Measurements from ENCODE around the gene POLR3C. TPM values are rescaled to one million over a fixed set of nuclear protein-coding genes. Genes with fewer than 3 reads are reported as not detected.

POLR3C gene
- total RNA-seq, 1 experiment from 2014 or later: 56.2 TPM

DNA sequence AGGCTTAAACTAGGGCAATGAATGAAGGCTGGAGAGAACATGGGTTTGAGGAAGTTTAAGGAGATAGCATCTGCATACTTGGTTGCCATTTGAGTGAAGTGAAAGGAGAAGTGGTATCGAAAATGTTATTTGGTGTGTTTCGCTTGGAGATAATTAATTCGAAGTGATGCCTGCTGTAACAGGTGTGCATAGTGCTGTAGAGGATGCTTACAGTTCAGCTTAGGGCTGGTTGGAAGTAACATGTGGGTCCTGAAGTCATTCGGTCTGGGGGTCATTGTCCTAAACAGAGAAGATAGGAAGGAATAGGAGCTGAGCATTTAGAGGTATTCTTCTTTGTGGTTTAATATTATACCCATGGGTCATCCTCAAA lies 21.1 kb downstream of the POLR3C start:
- DNase-seq (ENCODE audit: low read depth in 1 of 2, low spot score in 2 of 2): no peak

DNA sequence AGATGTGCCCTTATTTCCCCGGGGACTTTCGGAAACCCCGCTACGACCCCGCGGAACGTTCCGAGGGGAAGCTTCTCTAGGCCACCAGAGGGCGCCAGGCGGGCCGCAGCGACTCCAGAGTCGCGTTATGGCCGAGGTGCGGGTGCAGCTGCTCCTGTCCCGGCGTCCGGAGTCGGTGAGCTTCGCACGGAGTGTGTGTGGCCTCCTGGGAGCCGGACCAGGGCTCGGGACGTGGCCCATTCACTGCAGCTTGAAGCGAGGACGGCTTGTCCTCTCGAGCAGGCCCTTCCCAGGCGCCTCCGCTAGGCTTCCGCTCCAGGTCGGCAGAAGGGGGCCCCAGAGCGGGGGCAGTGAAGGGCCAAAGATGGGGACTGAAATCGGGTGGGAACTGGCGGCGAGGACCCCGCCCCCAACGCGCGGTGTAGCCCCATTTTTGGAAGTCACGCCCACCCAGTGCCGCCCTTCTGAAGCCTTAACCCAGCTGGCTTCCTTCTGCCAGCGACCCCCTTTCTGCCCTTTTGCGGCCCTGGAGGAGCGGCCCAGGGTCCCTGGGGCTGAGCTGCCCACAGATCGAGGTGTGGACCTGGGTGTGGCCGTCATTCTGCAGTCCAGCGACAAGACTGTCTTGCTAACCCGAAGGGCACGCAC lies 21.6 kb downstream of the POLR3C start, which contains the start of gene NUDT17:
TSS of gene NUDT17 (plus strand) at position 117 of the 648 bp plus-strand sequence. CDS start at position 128, 11 bp downstream.
- peaks cover 29% of the 10 kb centered on the region for H3K4me1 ChIP-seq (replicated peaks)
- H3K4me3 ChIP-seq: peak within 1 kb of the TSS; percentile 46
- DNase-seq (ENCODE audit: low read depth in 1 of 2, low spot score in 2 of 2): peak; percentile 84 to 86
- peak within 1 kb of the TSS; percentile 31 for H3K27ac ChIP-seq
- H3K36me3 ChIP-seq: peaks cover 68% of the 10 kb centered on the region
- H3K27me3 ChIP-seq (replicated peaks): no peaks in the 10 kb centered on the region
- H3K9me3 ChIP-seq (replicated peaks): no peaks in the 10 kb centered on the region

More for the DNA sequence above, 21.1 kb downstream of the POLR3C start:
- Histone ChIP-seq H3K4me1 (replicated peaks) (peaks cover 25% of the 10 kb centered on the region), H3K4me3 (peak overlapping the region; percentile 46), H3K9me3 (replicated peaks) (no peaks in the 10 kb centered on the region), H3K36me3 (peaks cover 68% of the 10 kb centered on the region), H3K27me3 (replicated peaks) (no peaks in the 10 kb centered on the region), H3K27ac (no peak overlapping the region)

DNA sequence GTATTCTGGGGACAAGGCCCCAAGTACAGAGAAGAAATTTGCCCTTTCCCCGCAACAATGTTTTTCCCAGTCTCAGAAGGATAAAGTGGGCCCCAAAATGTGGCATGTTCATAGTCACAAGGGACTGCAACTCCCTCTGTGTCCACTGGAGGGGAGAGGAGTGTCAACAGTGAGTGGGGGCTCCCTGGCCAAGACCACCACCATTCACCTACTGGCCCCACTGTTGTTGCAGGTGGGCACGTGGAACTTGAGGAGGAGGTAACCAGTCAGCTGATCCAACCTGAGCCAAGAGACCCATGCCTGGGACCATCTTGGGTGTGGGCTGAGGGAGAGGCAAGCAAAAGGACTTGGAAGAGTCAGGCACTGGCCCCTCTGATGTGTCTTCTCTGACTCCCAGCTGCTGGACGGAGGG lies 22.2 kb downstream of the POLR3C start:
- H3K27ac ChIP-seq: no peak overlapping the region; the same call in 1 of the 2 replicates
- peaks cover 68% of the 10 kb centered on the region for H3K36me3 ChIP-seq
- peaks cover 29% of the 10 kb centered on the region for H3K4me1 ChIP-seq (replicated peaks)
- H3K9me3 ChIP-seq (replicated peaks): no peaks in the 10 kb centered on the region
- no peaks in the 10 kb centered on the region for H3K27me3 ChIP-seq (replicated peaks)
- peak in 1 of 2 experiments; percentile 48 for DNase-seq (ENCODE audit: low read depth in 1 of 2, low spot score in 2 of 2)
- H3K4me3 ChIP-seq: peak overlapping the region; percentile 46

DNA sequence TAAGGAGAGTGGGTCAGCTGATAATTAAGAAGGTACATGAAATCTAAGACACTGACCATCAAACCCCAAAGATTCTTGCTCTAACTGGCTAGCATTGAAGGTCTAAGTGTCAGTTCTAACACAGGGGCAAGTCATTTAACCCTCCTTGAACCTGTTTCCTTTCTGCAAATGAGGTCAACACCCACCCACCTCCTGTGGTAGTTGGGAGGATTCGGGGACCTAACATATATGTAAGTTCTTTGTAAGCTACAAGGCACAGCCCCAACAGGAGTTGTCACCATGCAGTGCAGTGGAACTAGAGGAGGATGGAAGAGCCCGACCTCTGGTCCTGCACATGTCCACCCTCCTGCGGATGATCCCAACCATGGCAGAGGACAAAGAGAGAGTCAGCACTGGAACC lies 23.8 kb downstream of the POLR3C start:
- H3K36me3 ChIP-seq: peaks cover 67% of the 10 kb centered on the region
- H3K4me1 ChIP-seq (replicated peaks): peaks cover 29% of the 10 kb centered on the region
- DNase-seq (ENCODE audit: low read depth in 1 of 2, low spot score in 2 of 2): no peak
- H3K27ac ChIP-seq: no peak overlapping the region
- H3K27me3 ChIP-seq (replicated peaks): no peaks in the 10 kb centered on the region
- no peak overlapping the region for H3K4me3 ChIP-seq
- no peaks in the 10 kb centered on the region for H3K9me3 ChIP-seq (replicated peaks)

DNA sequence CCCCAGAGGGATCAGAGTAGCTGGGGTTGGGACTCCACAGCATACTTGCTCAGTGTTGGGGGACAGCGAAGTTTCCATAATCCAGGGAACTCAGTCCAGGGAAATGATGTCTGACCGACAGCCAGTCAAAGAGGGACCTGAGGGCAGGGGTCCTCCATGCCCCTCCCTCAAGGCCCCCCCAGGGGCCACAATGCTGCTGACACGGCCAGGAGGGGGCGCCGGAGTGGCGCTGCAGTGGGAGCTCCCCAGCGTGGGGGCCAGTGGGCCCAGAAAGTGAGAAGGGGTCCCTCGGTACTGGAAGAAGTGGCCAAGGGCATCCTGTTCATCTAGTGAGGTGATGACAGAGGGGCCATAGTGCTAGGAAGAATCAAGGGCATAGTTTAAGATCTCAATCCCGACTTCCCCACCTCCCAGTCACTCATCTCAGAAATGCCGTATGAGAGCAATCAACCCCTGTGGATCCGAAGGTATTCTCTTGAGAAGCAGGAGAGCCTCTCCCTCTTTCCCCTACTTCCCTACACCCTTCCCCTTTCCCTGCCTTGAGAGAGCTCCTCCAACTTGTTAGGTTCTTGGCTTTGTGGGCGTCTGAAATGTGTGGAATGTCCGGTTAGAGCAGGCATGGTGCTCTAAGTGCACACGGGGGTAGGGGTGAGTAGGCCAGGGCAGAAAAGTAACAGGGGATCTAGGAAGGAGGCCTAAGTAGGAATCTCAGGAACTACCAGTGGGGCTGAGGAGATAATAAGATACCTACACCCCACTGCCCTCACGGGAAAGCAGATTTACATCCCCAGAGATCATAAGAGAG lies 25.6 kb downstream of the POLR3C start:
- peak; percentile 61 to 76 for DNase-seq (ENCODE audit: low read depth in 1 of 2, low spot score in 2 of 2)
- peaks cover 70% of the 10 kb centered on the region for H3K36me3 ChIP-seq
- H3K27ac ChIP-seq: peak overlapping the region; percentile 63

DNA sequence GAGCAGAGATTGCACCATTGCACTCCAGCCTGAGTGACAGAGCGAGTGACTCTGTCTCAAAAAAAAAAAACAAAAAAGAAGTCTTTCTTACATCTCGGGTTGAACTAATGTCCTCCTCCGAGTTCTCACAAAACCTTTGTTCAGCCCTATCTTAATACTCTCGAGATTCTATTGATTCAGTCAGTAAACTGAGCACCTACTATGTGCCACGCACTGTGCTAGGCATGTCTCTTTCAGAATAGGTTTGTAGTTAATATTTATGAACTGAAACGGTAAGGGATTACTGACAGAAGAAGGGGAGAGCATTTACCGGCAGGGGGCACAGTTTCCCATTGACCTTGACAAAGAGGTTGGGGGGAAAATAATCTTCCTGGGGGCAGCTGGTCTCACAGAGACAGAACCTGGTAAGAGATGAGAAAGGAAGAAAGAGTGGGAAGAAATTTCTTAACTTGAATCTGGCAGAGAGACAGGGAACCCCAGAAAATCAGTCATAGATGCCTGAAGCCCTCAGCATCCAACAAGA lies 31.5 kb downstream of the POLR3C start:
- Histone ChIP-seq H3K27ac (no peak overlapping the region), H3K4me1 (replicated peaks) (peaks cover 12% of the 10 kb centered on the region), H3K4me3 (no peak overlapping the region), H3K36me3 (peaks cover 69% of the 10 kb centered on the region), H3K9me3 (replicated peaks) (no peaks in the 10 kb centered on the region), H3K27me3 (replicated peaks) (no peaks in the 10 kb centered on the region)
- DNase-seq (ENCODE audit: low read depth in 1 of 2, low spot score in 2 of 2): no peak

More for the DNA sequence above, 25.6 kb downstream of the POLR3C start:
- Histone ChIP-seq H3K4me3 (no peak overlapping the region), H3K27me3 (replicated peaks) (no peaks in the 10 kb centered on the region), H3K9me3 (replicated peaks) (no peaks in the 10 kb centered on the region), H3K4me1 (replicated peaks) (peaks cover 29% of the 10 kb centered on the region)

DNA sequence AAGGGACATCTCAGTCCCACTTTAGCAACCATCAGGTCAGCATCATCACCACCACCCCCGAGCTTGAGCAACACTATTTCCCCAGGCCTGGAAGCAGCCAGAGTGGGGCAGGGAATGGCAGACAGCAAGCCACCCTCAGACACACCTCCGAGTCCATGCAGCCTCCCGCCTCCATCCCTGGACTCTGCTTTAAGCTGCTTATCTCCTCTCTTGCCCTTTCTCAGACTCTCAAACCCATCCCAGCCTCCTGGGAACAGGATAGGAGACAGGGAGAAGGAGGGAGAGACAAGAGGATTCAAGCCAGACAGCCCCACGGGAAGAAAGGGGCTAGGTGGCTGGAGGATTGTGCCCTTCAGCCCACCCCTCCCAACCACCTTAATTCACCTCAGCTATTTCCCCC lies 33.2 kb downstream of the POLR3C start:
- H3K27ac ChIP-seq: no peak overlapping the region
- H3K36me3 ChIP-seq: peaks cover 55% of the 10 kb centered on the region
- H3K9me3 ChIP-seq (replicated peaks): no peaks in the 10 kb centered on the region
- no peaks in the 10 kb centered on the region for H3K27me3 ChIP-seq (replicated peaks)
- H3K4me3 ChIP-seq: no peak overlapping the region
- no peak for DNase-seq (ENCODE audit: low read depth in 1 of 2, low spot score in 2 of 2)
- H3K4me1 ChIP-seq (replicated peaks): peaks cover 12% of the 10 kb centered on the region

DNA sequence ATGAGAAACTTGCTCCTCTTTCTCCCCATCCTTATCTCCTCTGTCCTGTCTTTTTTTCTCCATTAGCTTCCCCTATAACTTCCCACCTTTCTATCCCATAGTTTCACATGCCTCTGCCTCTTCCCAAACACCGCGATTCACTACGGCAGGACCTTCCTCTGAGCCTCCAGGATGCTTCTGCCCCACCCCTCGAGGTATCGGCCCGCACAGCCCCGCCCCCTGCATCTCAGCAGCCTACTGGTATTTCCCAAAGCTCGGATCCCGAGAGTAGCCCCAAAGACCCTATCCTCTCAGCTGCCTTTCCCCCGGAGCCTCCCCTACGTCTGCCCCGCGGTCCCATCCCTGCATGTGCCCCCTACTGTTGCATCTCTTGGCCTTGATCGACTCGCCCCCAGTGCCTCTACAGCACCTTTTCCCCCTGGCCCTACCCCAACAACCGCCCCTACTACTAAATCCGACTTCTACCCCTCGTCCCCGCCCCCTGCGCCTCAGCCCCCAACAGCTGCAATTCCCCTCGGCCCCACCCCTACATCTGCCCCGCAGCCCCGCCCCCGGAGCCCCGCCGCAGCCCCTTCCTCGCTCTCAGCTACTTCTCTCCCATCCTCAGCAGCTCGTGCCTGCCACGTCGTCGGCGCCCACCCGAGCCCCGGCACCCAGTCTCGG lies 34.4 kb downstream of the POLR3C start:
- Histone ChIP-seq H3K36me3 (peaks cover 43% of the 10 kb centered on the region), H3K9me3 (replicated peaks) (no peaks in the 10 kb centered on the region), H3K4me3 (peak overlapping the region; percentile 54), H3K27me3 (replicated peaks) (no peaks in the 10 kb centered on the region), H3K27ac (no peak overlapping the region), H3K4me1 (replicated peaks) (peaks cover 12% of the 10 kb centered on the region)
- DNase-seq (ENCODE audit: low read depth in 1 of 2, low spot score in 2 of 2): peak; percentile 16 to 60

DNA sequence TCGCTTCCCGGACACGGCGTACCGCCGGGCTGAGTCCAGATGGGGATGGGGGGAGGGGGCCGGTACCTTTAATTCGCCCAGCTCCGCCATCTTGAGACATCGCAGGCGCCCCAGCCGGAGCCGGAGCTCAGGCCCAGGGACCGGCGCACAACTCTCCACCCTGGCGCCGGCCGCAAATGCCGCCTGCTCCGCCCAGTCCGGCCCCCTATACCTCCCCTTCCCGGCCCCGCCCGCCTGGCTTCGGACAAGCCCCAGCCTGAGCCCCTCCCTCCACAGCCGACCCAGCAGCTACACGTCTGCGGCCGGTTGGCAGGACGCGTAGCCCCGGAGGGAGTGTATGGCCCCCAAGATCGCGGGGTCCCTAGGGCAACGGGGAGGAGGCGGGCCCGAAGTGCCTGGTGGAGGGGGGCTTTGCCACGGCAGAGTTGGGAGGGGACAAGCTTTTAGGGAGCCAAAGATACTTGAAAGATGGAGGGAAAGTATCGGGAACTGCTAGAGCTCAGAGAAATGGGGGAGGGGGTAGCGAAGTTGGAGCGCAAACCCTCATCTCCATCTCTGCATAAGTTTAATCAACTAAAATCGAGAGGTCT lies 35.0 kb downstream of the POLR3C start, which contains the start of gene PIAS3:
TSS of gene PIAS3 (minus strand) at position 181 of the 590 bp plus-strand sequence. CDS start at position 90, 91 bp downstream.
- Histone ChIP-seq H3K9me3 (replicated peaks) (no peaks in the 10 kb centered on the region), H3K36me3 (peaks cover 37% of the 10 kb centered on the region), H3K4me1 (replicated peaks) (peaks cover 12% of the 10 kb centered on the region), H3K27ac (no peak within 1 kb of the TSS), H3K4me3 (peak within 1 kb of the TSS; percentile 54), H3K27me3 (replicated peaks) (no peaks in the 10 kb centered on the region)
- peak; percentile 89 to 98 for DNase-seq (ENCODE audit: low read depth in 1 of 2, low spot score in 2 of 2)

DNA sequence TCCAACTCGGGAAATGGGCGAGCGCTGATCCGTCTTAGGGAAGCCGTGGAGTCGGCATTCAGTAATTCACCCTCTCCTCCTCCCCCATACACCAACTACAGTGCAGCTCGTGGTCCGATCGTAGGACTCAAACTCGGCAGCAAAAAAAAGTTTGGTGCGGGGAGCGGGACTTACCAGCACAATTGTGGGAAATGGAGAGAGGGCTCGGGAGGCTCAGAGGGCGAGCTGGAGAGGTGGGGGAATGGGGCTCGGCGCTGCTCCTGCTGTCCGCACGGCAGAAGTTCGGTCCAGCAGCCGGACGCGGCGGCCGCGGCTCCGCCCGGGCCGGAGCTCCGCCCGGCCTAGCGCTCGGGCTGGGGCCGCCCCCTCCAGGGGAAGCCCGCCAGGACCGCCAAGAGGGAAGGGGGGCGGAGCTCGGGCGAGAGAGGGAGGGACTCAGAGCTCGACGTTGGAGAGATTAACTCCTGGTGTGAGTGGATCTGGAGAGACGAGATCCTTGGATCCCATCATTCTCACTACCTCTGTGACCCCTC lies 35.6 kb downstream of the POLR3C start:
- Histone ChIP-seq H3K27ac (no peak overlapping the region), H3K27me3 (replicated peaks) (no peaks in the 10 kb centered on the region), H3K36me3 (peaks cover 31% of the 10 kb centered on the region), H3K4me1 (replicated peaks) (peaks cover 12% of the 10 kb centered on the region), H3K9me3 (replicated peaks) (no peaks in the 10 kb centered on the region), H3K4me3 (peak overlapping the region; percentile 54)
- DNase-seq (ENCODE audit: low read depth in 1 of 2, low spot score in 2 of 2): peak; percentile 93 to 94

DNA sequence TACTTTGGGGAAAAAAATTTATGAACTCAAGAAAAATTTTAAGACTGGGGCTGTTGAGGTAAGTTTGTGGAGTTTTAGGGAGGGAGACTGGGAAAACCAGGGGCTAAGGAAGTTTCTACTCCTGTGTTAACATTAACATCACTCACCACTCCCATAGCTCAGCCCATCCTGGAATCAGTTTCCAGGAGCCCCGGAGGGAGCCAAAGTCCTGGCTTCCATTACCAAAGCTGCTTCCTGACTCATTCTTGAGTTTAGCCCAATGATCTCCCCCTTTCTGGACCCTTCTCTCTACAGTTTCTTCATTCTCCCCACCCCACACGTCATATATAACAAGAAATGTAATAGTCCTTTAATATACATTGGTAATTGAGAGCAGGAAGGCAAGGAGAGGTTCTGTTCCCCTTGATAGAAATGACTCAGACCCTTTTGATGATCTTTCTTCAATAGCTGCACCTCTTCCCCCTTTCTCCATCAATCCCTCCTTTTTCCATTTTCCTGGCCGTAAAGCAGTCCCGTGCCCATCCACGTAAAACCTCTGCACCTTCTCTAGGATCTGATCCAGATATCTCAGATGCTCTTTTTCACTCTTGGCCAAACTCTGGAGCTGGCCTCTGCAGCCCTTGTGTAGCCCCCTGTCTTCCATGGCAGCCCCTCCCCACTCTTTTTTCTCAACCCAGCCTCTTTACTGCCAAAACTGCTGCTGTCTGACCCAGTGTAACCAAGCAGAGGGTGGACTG lies 39.5 kb downstream of the POLR3C start:
- Histone ChIP-seq H3K27ac (no peak overlapping the region), H3K4me1 (replicated peaks) (peaks cover 5% of the 10 kb centered on the region), H3K4me3 (no peak overlapping the region), H3K27me3 (replicated peaks) (peaks cover 8% of the 10 kb centered on the region; the same call in 1 of the 2 replicates), H3K36me3 (no peaks in the 10 kb centered on the region), H3K9me3 (replicated peaks) (no peaks in the 10 kb centered on the region)
- no peak for DNase-seq (ENCODE audit: low read depth in 1 of 2, low spot score in 2 of 2)

DNA sequence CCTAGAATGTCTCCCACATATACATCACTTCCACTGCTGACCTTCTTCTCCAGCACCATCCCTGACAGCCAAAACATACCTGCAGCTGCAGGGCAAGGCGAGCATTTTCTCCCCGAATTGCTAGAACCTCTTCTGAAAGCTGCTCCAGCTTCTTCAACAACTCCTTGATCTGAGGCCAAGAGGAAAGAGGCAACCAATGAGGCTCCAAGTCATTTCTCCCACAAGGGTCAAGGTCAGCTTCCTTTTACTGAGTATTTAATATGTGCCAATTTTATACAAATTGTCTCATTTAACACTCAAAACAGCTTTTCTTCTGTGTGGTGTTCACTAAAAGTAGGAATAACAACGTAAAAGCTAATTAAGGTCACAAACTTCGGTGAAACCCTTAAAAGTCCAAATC lies 44.2 kb downstream of the POLR3C start:
- Histone ChIP-seq H3K9me3 (replicated peaks) (no peaks in the 10 kb centered on the region), H3K27me3 (replicated peaks) (peaks cover 11% of the 10 kb centered on the region; the same call in 1 of the 2 replicates), H3K4me1 (replicated peaks) (no peaks in the 10 kb centered on the region), H3K36me3 (no peaks in the 10 kb centered on the region), H3K27ac (no peak overlapping the region), H3K4me3 (no peak overlapping the region)
- DNase-seq (ENCODE audit: low read depth in 1 of 2, low spot score in 2 of 2): no peak

Data from SJSA1 (cell line).